Duodenal mucosa (tissue), 2 donors: ENCODE results near the gene FADS1.

Experiments
- H3K27ac ChIP-seq: one replicate; pipeline ENCODE4 v1.7.0; 2013; ENCODE audit warnings: low read depth, low read length
- H3K27me3 ChIP-seq, 2 donors: one replicate each; pipeline ENCODE4 v1.7.0; 2013; ENCODE audit warnings: low read length in 2 of 2, control low read depth in 1 of 2; ENCODE audit not compliant: insufficient read depth in 2 of 2, control insufficient read depth in 1 of 2
- H3K36me3 ChIP-seq, 2 donors: one replicate each; pipeline ENCODE4 v1.7.0; 2013; ENCODE audit warnings: low read length in 2 of 2, control low read depth in 1 of 2; ENCODE audit not compliant: insufficient read depth in 2 of 2, control insufficient read depth in 1 of 2
- H3K4me1 ChIP-seq, 2 donors: one replicate each; pipeline ENCODE4 v1.7.0; 2013; ENCODE audit warnings: low read length in 2 of 2, control low read depth in 1 of 2; ENCODE audit not compliant: insufficient read depth in 2 of 2, control insufficient read depth in 1 of 2
- H3K4me3 ChIP-seq, 2 donors: one replicate each; pipeline ENCODE4 v1.7.0; 2013; ENCODE audit warnings: low read length in 2 of 2, low read depth in 1 of 2
- H3K9ac ChIP-seq, 2 donors: one replicate each; pipeline ENCODE4 v1.7.0; 2013; ENCODE audit warnings: low read length in 2 of 2, low read depth in 1 of 2
- H3K9me3 ChIP-seq, 2 donors: one replicate each; pipeline ENCODE4 v1.7.0; 2013; ENCODE audit warnings: low read length in 2 of 2, control low read depth in 1 of 2; ENCODE audit not compliant: control insufficient read depth in 1 of 2

The FADS1 gene

DNA sequence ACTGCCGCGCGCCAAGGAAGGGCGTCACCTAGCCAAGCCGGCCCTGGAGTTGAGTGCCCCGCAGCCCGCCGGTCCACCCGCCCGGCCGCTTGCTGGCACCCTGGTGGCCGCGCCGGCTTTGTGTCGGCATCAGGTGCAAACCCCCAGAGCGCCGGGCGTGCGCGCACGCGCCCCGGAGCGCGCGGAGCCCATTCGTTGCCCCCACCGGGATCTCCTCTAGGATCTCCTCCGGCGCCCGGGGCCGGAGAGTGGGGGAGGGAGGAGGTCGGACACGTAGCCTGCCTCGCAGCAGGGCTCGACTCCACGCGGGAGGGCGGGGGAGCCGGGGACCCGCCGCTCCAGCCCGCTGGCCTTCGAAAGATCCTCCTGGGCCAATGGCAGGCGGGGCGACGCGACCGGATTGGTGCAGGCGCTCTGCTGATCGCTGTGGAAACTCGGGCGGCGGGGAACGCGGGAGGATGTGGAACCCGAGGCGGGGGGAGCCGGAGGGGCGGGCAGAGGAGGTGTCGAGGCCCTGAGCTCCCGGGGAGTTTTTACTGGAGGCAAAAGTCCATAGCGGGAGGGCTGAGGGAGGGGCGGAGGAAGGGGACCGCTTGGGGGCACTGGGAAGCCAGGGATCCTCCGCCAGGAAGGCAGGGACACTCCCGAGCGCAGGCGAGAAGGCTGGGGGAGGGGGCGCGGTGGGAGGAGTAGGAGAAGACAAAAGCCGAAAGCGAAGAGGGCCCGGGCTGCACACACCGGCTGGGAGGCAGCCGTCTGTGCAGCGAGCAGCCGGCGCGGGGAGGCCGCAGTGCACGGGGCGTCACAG is 11.0 kb upstream of the FADS1 start, which contains the start of gene FADS2:
FADS2 (plus strand) TSS at position 730 of the 808 bp plus-strand sequence. CDS start 91 bp downstream, outside the sequence.
- Histone ChIP-seq H3K27me3 (peaks cover 0 to 13% of the 10 kb centered on the region in 2 donors), H3K27ac (peak within 1 kb of the TSS; percentile 71), H3K4me1 (peaks cover 13 to 48% of the 10 kb centered on the region in 2 donors), H3K9me3 (no peaks in the 10 kb centered on the region), H3K4me3 (peak within 1 kb of the TSS; percentile 71 to 90), H3K36me3 (no peaks in the 10 kb centered on the region), H3K9ac (peak within 1 kb of the TSS; percentile 40 to 84)

DNA sequence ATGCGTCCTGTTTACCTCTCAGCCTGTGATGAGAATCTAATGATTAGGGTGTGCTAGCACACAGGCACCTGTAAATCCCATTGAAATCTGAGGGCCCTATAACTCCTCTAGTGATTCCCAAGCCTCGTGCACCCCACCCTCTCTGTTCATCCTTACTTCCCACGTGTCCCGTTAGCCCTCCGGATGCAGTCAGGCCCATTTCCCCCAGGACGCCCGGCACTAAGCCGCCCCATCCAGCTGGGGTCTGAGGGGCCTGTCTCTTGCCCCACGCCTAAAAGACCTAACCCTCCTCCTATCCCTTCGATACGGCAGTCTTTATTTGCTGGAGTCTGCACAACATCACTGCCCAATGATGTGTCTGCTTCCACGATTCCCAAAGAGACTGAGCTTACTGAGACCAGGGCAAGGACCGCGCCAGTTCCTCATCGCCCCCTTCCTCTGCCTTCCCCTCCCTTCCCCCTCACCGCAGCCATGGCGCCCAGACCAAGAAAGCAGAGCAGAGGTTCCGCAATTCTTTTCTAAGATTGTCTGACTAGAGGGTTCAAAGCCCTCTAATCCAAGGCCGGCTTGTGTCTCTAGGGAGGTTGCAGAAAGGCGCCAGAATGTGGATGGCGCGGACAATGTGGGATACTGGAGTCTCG is 10.2 kb upstream of the FADS1 start:
- no peaks in the 10 kb centered on the region for H3K36me3 ChIP-seq
- peak overlapping the region; percentile 71 to 90 for H3K4me3 ChIP-seq
- H3K9me3 ChIP-seq = no peaks in the 10 kb centered on the region
- H3K27me3 ChIP-seq = peaks cover 0 to 13% of the 10 kb centered on the region in 2 donors
- no peak overlapping the region for H3K27ac ChIP-seq
- H3K4me1 ChIP-seq = peaks cover 7 to 40% of the 10 kb centered on the region in 2 donors
- peak overlapping the region; percentile 22 to 66 for H3K9ac ChIP-seq

DNA sequence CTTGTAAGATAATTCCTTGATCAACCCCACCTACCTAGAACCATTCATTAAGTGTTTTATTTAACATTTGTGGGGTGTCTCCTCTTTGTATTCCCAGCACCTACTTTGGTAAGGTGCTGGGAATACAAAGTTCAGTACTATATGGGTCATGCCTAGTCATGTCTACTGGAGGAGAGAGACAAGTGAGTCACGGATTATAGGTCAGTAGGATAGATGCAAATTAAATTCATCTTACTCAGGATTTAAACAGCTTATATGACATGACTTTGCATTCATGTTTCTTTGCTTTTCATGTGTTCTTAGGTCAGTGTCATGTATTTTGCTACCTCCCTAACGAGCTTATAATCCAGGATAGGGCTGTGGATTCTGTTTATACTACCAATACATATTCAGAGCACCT is 3.4 kb upstream of the FADS1 start:
- Histone ChIP-seq H3K36me3 (no peaks in the 10 kb centered on the region), H3K9ac (no peak overlapping the region), H3K27me3 (peaks cover 0 to 5% of the 10 kb centered on the region in 2 donors), H3K9me3 (no peaks in the 10 kb centered on the region), H3K4me1 (peaks cover 6 to 13% of the 10 kb centered on the region in 2 donors), H3K4me3 (no peak overlapping the region), H3K27ac (no peak overlapping the region)

DNA sequence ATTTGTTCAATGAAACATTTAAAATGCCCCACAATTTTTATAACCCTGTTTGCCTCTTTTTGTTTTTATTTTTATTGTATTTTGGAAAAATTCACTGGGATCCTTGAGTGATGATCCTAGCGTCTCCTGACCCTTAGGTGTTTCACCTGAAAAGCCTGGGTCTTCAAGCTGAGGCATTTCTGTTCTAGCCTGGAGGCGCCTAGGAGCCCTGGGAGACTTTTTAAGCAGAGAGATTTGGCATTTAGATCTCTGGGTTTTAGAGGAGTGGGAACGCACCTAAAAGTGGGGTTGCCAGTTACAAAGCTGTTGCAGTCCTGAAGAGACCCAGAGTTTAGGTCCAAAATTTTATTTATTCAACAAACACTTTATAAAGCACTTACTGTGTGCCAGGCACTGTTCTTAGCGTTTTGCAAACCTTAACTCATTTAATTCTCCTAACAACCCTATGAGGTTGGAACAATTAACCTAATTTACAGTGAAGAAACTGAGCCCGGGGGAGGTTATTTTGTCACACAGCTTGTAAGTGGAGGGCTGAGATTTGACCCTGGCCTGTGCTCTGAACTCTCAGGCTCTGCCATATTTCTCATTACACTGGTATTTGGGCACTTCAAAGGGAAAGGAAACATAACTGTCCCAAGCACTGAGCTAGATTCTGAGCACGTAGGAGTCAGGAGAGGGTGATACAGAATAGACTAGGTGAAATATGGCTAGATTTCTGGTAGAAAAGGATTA is 834 bp upstream of the FADS1 start:
- Histone ChIP-seq H3K9me3 (no peaks in the 10 kb centered on the region), H3K27ac (no peak overlapping the region), H3K27me3 (peaks cover 0 to 5% of the 10 kb centered on the region in 2 donors), H3K9ac (peak overlapping the region in 1 of 2 donors; percentile 15), H3K4me3 (peak overlapping the region in 1 of 2 donors; percentile 82), H3K4me1 (peaks cover 6 to 23% of the 10 kb centered on the region in 2 donors), H3K36me3 (peaks cover 0 to 4% of the 10 kb centered on the region in 2 donors)

DNA sequence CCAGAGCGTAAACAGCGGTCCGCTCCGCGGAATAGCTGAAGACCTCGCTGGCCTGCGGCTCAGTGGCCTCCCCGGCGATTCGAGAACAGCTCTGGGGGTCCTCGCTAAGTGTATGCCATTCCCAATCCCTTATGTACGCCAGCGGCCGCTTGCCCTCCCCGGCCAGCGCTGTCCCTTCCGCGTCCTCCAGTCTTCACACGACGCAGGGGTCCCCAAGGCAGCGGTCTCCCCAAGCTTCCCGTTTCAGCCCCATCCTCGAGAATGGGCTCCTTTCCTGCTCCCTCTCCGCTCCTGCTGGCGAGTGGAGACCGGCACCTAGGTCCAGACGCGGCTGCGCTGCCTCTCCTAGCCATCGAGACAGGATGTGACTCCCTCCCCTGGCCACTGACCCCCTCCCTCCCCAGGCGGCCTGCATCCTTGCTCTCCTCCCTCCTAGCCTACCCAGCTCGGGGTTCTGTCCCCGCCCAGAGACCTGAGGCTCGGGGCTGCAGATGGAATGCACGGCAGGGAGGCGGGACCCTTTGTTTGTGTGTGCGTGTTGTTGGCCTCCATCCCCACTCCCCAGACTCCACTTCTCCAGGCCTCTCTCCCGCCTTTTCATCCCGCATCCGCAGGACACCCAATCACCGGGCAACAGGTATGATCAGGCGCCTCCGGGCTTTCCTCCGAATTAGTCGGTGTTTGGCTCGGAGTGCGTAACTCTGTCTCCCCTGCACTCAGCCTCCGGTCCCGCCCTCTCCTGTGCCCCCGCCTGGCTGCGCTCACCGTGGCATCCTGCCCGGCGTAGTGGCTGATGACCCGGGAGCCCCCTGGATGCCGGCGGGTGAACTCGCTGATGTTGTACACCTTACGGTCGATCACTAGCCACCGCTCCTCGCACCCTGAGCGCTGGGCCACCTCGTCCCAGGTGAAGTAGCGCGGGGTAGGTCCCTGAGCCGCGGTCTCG is 740 bp downstream of the FADS1 start:
- H3K4me3 ChIP-seq = peak overlapping the region; percentile 81 to 82
- peaks cover 6 to 23% of the 10 kb centered on the region in 2 donors for H3K4me1 ChIP-seq
- H3K27me3 ChIP-seq = peaks cover 0 to 5% of the 10 kb centered on the region in 2 donors
- H3K27ac ChIP-seq = peak overlapping the region; percentile 91
- no peaks in the 10 kb centered on the region for H3K9me3 ChIP-seq
- H3K9ac ChIP-seq = peak overlapping the region; percentile 70 to 96
- H3K36me3 ChIP-seq = peaks cover 0 to 15% of the 10 kb centered on the region in 2 donors

DNA sequence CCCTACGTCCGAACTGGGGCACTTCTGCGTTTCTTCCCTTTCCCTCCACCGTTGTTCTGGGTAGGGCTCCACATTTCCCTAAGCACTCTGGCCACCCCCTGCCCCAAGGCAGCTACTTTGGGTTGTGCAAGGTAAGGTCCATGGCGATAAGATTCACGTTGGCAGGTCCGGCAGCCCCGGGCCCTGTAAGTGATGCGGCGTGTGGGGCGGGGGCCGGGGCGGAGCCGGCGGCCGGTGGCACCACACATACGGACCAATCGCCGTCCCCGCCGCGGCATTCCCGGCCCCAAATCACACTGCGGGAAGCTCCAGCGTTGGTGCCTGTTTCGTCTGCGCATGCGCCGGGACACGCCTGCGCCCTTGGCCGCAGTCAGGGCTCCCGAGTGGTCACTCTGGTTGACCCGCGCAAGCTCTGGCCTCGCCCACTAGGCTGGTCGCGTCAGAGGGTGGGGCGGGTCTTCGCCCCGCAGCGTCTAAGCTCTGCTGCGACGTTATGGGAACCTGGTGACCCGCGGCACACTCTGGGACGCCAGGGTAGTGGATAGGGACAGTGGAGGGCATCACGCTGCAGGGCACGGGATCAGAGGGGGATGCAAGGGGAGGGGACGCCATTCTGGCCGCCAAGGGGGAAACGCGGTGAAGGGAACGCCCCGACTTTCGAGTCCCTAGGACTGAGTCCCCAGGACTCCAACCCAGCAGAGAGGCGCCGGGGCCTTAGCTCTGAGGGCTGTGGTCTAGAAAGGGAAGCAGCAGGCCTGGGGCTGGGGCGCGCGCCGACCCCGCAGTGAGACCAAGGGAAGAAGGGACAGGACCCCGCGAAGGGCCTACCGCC is 1.6 kb downstream of the FADS1 start:
- peak overlapping the region; percentile 70 to 96 for H3K9ac ChIP-seq
- H3K4me1 ChIP-seq = peaks cover 6 to 23% of the 10 kb centered on the region in 2 donors
- peak overlapping the region; percentile 81 to 82 for H3K4me3 ChIP-seq
- H3K36me3 ChIP-seq = peaks cover 0 to 24% of the 10 kb centered on the region in 2 donors
- H3K27ac ChIP-seq = peak overlapping the region; percentile 91
- H3K27me3 ChIP-seq = peaks cover 0 to 5% of the 10 kb centered on the region in 2 donors
- no peaks in the 10 kb centered on the region for H3K9me3 ChIP-seq

DNA sequence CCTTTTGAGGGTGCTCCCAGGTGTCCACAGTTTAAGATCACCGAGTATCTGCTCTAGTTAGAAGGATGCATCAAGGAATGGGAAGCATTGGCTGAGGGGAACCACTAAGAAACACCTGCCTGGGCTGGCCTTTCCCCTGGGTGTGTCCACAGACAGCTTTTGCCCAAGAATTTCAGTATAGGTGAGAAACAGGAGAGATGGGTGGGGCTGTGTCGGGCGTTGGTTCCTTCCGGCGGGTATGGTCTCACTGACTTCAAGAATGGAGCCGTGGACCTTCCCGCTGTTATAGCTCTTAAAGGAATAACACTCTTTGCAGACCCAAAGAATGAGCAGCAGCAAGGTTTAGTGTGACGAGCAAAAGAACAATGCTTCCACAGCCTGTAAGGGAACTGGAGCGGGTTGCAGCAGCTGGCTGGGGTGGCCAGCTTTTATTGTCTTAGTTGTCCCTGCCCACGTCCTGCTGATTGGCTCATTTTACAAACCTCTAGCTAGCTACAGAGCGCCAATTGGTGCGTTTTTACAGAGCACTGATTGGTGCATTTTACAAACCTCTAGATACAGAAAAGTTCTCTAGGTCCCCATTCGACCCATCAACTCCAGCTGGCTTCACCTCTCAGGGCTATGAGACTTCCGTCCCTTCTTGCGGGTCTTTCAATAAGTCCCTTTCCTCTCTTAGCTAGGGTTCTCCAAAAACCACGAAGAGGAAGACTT is 2.4 kb downstream of the FADS1 start:
- peaks cover 0 to 31% of the 10 kb centered on the region in 2 donors for H3K36me3 ChIP-seq
- H3K27ac ChIP-seq = peak overlapping the region; percentile 37
- H3K27me3 ChIP-seq = peaks cover 0 to 5% of the 10 kb centered on the region in 2 donors
- H3K4me3 ChIP-seq = peak overlapping the region; percentile 81 to 82
- H3K4me1 ChIP-seq = peaks cover 6 to 23% of the 10 kb centered on the region in 2 donors
- peak overlapping the region; percentile 27 to 96 for H3K9ac ChIP-seq
- no peaks in the 10 kb centered on the region for H3K9me3 ChIP-seq

DNA sequence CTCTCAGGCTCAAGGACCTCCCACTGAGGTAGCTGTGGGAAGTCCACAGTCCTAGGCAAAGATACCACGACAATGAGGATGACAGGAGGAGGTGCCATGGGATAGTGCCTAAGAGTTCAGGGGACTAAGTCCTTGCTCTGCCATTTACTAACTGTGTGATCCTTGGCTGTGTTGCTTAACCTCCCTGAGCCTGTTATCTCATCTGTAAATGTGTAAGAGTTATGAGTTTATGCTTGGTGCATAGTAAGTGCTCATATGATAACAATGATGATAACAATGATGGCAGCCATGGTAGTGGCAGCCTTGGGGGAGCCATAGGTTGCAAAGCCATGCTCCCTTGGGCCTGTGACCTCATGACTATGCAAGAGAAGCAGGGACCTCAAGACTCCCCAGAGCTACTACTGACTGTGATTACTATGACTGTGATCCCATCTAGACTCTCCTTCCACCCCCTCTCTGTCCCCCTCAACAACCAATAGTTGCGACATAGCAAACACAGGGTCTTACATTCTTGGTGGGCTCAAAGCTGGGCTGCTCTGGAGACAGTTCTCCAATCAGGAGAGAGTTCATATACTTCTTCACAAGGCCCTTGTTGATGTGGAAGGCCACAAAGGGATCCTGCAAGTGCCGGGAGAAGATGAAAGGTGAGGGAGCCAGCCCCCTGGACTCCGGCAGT is 3.9 kb downstream of the FADS1 start:
- Histone ChIP-seq H3K27me3 (peaks cover 0 to 5% of the 10 kb centered on the region in 2 donors), H3K9ac (no peak overlapping the region), H3K9me3 (no peaks in the 10 kb centered on the region), H3K27ac (no peak overlapping the region), H3K36me3 (peaks cover 0 to 44% of the 10 kb centered on the region in 2 donors), H3K4me3 (no peak overlapping the region), H3K4me1 (peaks cover 6 to 23% of the 10 kb centered on the region in 2 donors)
